H1 (cell line): Measurements from ENCODE around the gene CWF19L1. TPM values are rescaled to one million over a fixed set of nuclear protein-coding genes. Genes with fewer than 3 reads are reported as not detected.

ENCODE experiments used
- CTCF ChIA-PET: fragments of 300-600 bp; sonication (Branson Sonifier 250); formaldehyde crosslinking; loops from one replicate; lab custom pipeline; 2021; ENCODE audit not compliant: partially characterized antibody; lab: Charles Lee
- POLR2A ChIA-PET: fragments of 300-600 bp; sonication (Branson Sonifier 250); formaldehyde crosslinking; loops from one replicate; lab custom pipeline; 2021; ENCODE audit warnings: inconsistent platforms; ENCODE audit not compliant: partially characterized antibody; lab: Charles Lee
- DNase-seq, 2 experiments: peaks; one replicate each; pipeline versions ENCODE4 v3.0.0 to v3.0.0-alpha.2; 2010 to 2022; ENCODE audit warnings: low spot score in 2 of 2, low read depth in 1 of 2, mixed read lengths in 1 of 2
- FAIRE-seq: peaks from 2 replicates; lab custom pipeline; 2011; peaks lifted over from hg19 to GRCh38; lab: Jason Lieb, UNC
- H2AFZ ChIP-seq: 2 replicates; pipeline ENCODE4 v1.8.1; 2012; ENCODE audit warnings: low read length, inconsistent platforms
- H2AK5ac ChIP-seq: 2 replicates; pipeline ENCODE4 v1.6.1; 2013; ENCODE audit warnings: low read depth, low read length
- H2BK120ac ChIP-seq: replicated peaks from 2 replicates; pipeline ENCODE3; 2013; ENCODE audit warnings: low read depth, low read length, inconsistent platforms
- H2BK12ac ChIP-seq: 2 replicates; pipeline ENCODE4 v1.6.1; 2013; ENCODE audit warnings: low read depth, low read length
- H2BK15ac ChIP-seq: 2 replicates; pipeline ENCODE4 v1.6.1; 2013; ENCODE audit warnings: low read length
- H2BK20ac ChIP-seq: 2 replicates; pipeline ENCODE4 v1.6.1; 2013; ENCODE audit warnings: low read length
- H2BK5ac ChIP-seq: 2 replicates; pipeline ENCODE4 v1.6.1; 2013; ENCODE audit warnings: low read depth, low read length
- H3K14ac ChIP-seq: 2 replicates; pipeline ENCODE4 v1.6.1; 2013; ENCODE audit warnings: inconsistent platforms; ENCODE audit not compliant: insufficient read length
- H3K18ac ChIP-seq: 2 replicates; pipeline ENCODE4 v1.6.1; 2013; ENCODE audit warnings: low read length; ENCODE audit errors: extremely low read depth
- H3K23ac ChIP-seq: 2 replicates; pipeline ENCODE4 v1.6.1; 2013; ENCODE audit warnings: inconsistent platforms; ENCODE audit not compliant: insufficient read length
- H3K23me2 ChIP-seq: 2 replicates; pipeline ENCODE4 v1.6.1; 2013; ENCODE audit warnings: low read depth, low read length
- H3K27ac ChIP-seq: 2 replicates; pipeline ENCODE4 v1.6.1; 2011; ENCODE audit warnings: low read depth, low read length, inconsistent platforms
- H3K27me3 ChIP-seq, 4 experiments: replicated peaks in 1 of 4; 1 replicate in 1 of 4; 2 replicates in 3 of 4; pipeline versions ENCODE4 v1.6.1 to v1.8.1; 2011 to 2013; ENCODE audit warnings: low read length in 3 of 4, mild to moderate bottlenecking in 3 of 4, inconsistent platforms in 2 of 4, mixed read lengths in 2 of 4, moderate library complexity in 1 of 4; ENCODE audit not compliant: control insufficient read depth in 3 of 4, insufficient read depth in 3 of 4; ENCODE audit errors: extremely low read depth in 1 of 4
- H3K36me3 ChIP-seq, 4 experiments: 2 replicates each; pipeline versions ENCODE4 v1.6.1 to v1.8.1; 2011 to 2013; ENCODE audit warnings: mild to moderate bottlenecking in 4 of 4, low read length in 3 of 4, moderate library complexity in 2 of 4, control low read depth in 1 of 4, inconsistent platforms in 1 of 4; ENCODE audit not compliant: insufficient read depth in 4 of 4, control insufficient read depth in 2 of 4
- H3K4ac ChIP-seq: replicated peaks from 2 replicates; pipeline ENCODE3; 2013; ENCODE audit warnings: low read length, low read depth, mixed read lengths, inconsistent platforms; ENCODE audit not compliant: insufficient read length
- H3K4me1 ChIP-seq, 4 experiments: replicated peaks in 1 of 4; 1 replicate in 1 of 4; 2 replicates in 3 of 4; pipeline versions ENCODE4 v1.6.1 to v1.8.1; 2011 to 2013; ENCODE audit warnings: low read length in 3 of 4, inconsistent platforms in 2 of 4, mixed read lengths in 1 of 4; ENCODE audit not compliant: insufficient read depth in 4 of 4, control insufficient read depth in 3 of 4
- H3K4me2 ChIP-seq, 2 experiments: 2 replicates each; pipeline versions ENCODE4 v1.6.1 to v1.8.1; 2011 to 2013; ENCODE audit warnings: low read depth in 2 of 2, low read length in 2 of 2, control low read depth in 1 of 2, inconsistent platforms in 1 of 2, mild to moderate bottlenecking in 1 of 2; ENCODE audit not compliant: insufficient read depth in 1 of 2
- H3K4me3 ChIP-seq, 4 experiments: fragments of 200-600, 300-600 bp in 1 of 4; sonication (generic), shearing (Covaris generic), sonication (Bioruptor Twin) in 1 of 4; 2 replicates each; pipeline versions ENCODE4 v1.5.1 to v1.8.1; 2011 to 2016; ENCODE audit warnings: low read length in 4 of 4, low read depth in 3 of 4, control low read depth in 2 of 4, inconsistent platforms in 2 of 4, mild to moderate bottlenecking in 2 of 4, mixed read lengths in 1 of 4, moderate library complexity in 1 of 4; ENCODE audit not compliant: insufficient read depth in 2 of 4; ENCODE audit errors: extremely low read depth in 1 of 4
- H3K56ac ChIP-seq: replicated peaks from 2 replicates; pipeline ENCODE3; 2013; ENCODE audit warnings: low read depth, mild to moderate bottlenecking, mixed read lengths, low read length, inconsistent platforms; ENCODE audit not compliant: insufficient read length
- H3K79me1 ChIP-seq: 2 replicates; pipeline ENCODE4 v1.6.1; 2013; ENCODE audit warnings: low read depth, low read length, control low read depth
- H3K79me2 ChIP-seq, 2 experiments: 2 replicates each; pipeline versions ENCODE4 v1.6.1 to v1.8.1; 2012 to 2013; ENCODE audit warnings: low read length in 2 of 2, mild to moderate bottlenecking in 2 of 2, inconsistent platforms in 1 of 2; ENCODE audit not compliant: insufficient read depth in 2 of 2, control insufficient read depth in 1 of 2
- H3K9ac ChIP-seq, 4 experiments: replicated peaks in 1 of 4; 1 replicate in 1 of 4; 2 replicates in 3 of 4; pipeline versions ENCODE4 v1.6.1 to v1.8.1; 2011 to 2013; ENCODE audit warnings: low read depth in 3 of 4, low read length in 3 of 4, control low read depth in 2 of 4, mild to moderate bottlenecking in 2 of 4, moderate library complexity in 2 of 4, inconsistent platforms in 1 of 4; ENCODE audit errors: extremely low read depth in 1 of 4
- H3K9me3 ChIP-seq, 2 experiments: 2 replicates each; pipeline versions ENCODE4 v1.6.1 to v1.8.1; 2012 to 2013; ENCODE audit warnings: mild to moderate bottlenecking in 2 of 2, moderate library complexity in 2 of 2, control low read depth in 1 of 2, inconsistent platforms in 1 of 2, low read depth in 1 of 2, low read length in 1 of 2, mixed read lengths in 1 of 2; ENCODE audit not compliant: insufficient read depth in 2 of 2
- H4K20me1 ChIP-seq, 2 experiments: replicated peaks in 1 of 2; 2 replicates each; pipeline versions ENCODE3 to v1.8.1; 2011 to 2013; ENCODE audit warnings: inconsistent platforms in 2 of 2, low read length in 2 of 2, mild to moderate bottlenecking in 1 of 2; ENCODE audit not compliant: insufficient read depth in 2 of 2, control insufficient read depth in 1 of 2
- H4K5ac ChIP-seq: 2 replicates; pipeline ENCODE4 v1.6.1; 2013; ENCODE audit warnings: low read length, low read depth, mixed read lengths, inconsistent platforms; ENCODE audit not compliant: insufficient read length
- H4K8ac ChIP-seq: 2 replicates; pipeline ENCODE4 v1.8.0; 2013; ENCODE audit warnings: mild to moderate bottlenecking, moderate library complexity, low read length, inconsistent platforms; ENCODE audit not compliant: insufficient read depth; ENCODE audit errors: extremely low read depth
- H4K91ac ChIP-seq: replicated peaks from 2 replicates; pipeline ENCODE3; 2013; ENCODE audit warnings: low read length, mixed read lengths, inconsistent platforms; ENCODE audit not compliant: insufficient read length
- CTBP2 ChIP-seq: IDR thresholded peaks from 2 replicates; pipeline ENCODE4 v1.7.0; 2011; ENCODE audit warnings: borderline replicate concordance, mild to moderate bottlenecking, moderate library complexity, mixed read lengths, low read length; ENCODE audit not compliant: insufficient read depth, insufficient read length
- WGBS, 2 experiments: shearing (Covaris generic) in 1 of 2; methylation state at CpG; one replicate each; pipeline versions ENCODE4 v1.1.6 to v1.1.7; 2013 to 2015; ENCODE audit warnings: low lambda C conversion rate in 2 of 2, mixed read lengths in 2 of 2, inconsistent platforms in 1 of 2, low coverage in 1 of 2, missing lambda C conversion rate in 1 of 2; ENCODE audit not compliant: insufficient replicate concordance in 2 of 2, insufficient coverage in 1 of 2, insufficient read length in 1 of 2; ENCODE audit errors: extremely low coverage in 1 of 2, missing lambda C conversion rate in 1 of 2; 5-methylcytosine and 5-hydroxymethylcytosine counted together
- polyA plus RNA-seq, 7 experiments: library from polyadenylated mRNA; depleted of rRNA in 3 of 7; stranded (reverse) in 5 of 7; unstranded in 2 of 7; fragments of >200 nt in 5 of 7; fragments of 200-250 nt in 2 of 7; gene quantifications; 1 replicate in 5 of 7; 2 replicates in 1 of 7; 4 replicates in 1 of 7; pipeline versions ENCODE4 v1.2.1 to v1.2.3, GENCODE V29; 2011 to 2013; ENCODE audit warnings: missing spikeins in 2 of 7, mixed read lengths in 2 of 7
- total RNA-seq: library from RNA; stranded (reverse); fragmentation: NEBNext Ultra II Directional; extraction: Animal tissue kit (Norgen Biotek cat#: 25700); gene quantifications from 2 replicates; pipeline ENCODE4 v1.2.1, GENCODE V29; 2021

The CWF19L1 gene
- total and polyA plus RNA-seq, 2 of the 8 experiments (the other 6 are each of a cell fraction or from before 2014, with no cell fraction given), result 11.1 to 29.9 TPM

- H3K9me3 ChIP-seq, result peaks cover 0 to 4% of the 10 kb centered on the region in 2 experiments; a peak in 2 of 4 replicates
- H4K20me1 ChIP-seq, result no peaks in the 10 kb centered on the region
- H2BK5ac ChIP-seq, result no peak overlapping the region
- H3K4me2 ChIP-seq, result no peak overlapping the region
- no peak overlapping the region for H3K56ac ChIP-seq
- no peak overlapping the region for H4K91ac ChIP-seq
- H2AFZ ChIP-seq, result no peak overlapping the region
- no peaks in the 10 kb centered on the region for H3K79me2 ChIP-seq
- no peak overlapping the region for H3K14ac ChIP-seq
- no peak overlapping the region for H3K9ac ChIP-seq
- DNase-seq, result no peak
- H2BK12ac ChIP-seq, result 0 out of 2 replicates have a peak overlapping the region, but pooled peaks have one; percentile 1
- POLR2A ChIA-PET, result interaction anchor here (1.1 to 2.9 kb wide), 3 partner anchors 10 to 50 kb away, joined by 4 to 20 read pairs (median 5); partner anchors contain the start of genes BLOC1S2 and SCD
- H3K18ac ChIP-seq, result peak overlapping the region; percentile 34; the same call in 1 of the 2 replicates
- TF ChIP-seq CTBP2, result no peak
- TF ChIP-seq, all 59 proteins: peak for 0
- no peak overlapping the region; the same call in 1 of the 2 replicates for H2BK15ac ChIP-seq
- no peak overlapping the region for H2BK120ac ChIP-seq
- H3K4ac ChIP-seq, result no peak overlapping the region
- H2AK5ac ChIP-seq, result no peak overlapping the region
- no peaks in the 10 kb centered on the region for H3K27me3 ChIP-seq
- no peaks in the 10 kb centered on the region for H3K79me1 ChIP-seq
- CTCF ChIA-PET, result interaction anchor here (0.7 to 1.5 kb wide), 4 partner anchors 9 to 74 kb away, joined by 3 to 4 read pairs (median 4); no protein-coding TSS in a partner anchor
- H4K8ac ChIP-seq, result no peak overlapping the region
- H3K23me2 ChIP-seq, result no peaks in the 10 kb centered on the region; the same call in 1 of the 2 replicates
- WGBS, 2 experiments, result 75% methylated on average over 9 of the region's 9 CpGs; no CpG with 5 or more reads in 1 of the 2 experiments
- H3K23ac ChIP-seq, result no peak overlapping the region
- no peak overlapping the region; the same call in 1 of the 2 replicates for H2BK20ac ChIP-seq
- no peak overlapping the region for H4K5ac ChIP-seq
- H3K4me3 ChIP-seq, result no peak overlapping the region
- H3K36me3 ChIP-seq, result no peaks in the 10 kb centered on the region
- no peak for FAIRE-seq
- no peak overlapping the region for H3K27ac ChIP-seq
- peaks cover 0 to 12% (median 7%) of the 10 kb centered on the region in 4 experiments; a peak in 4 of 7 replicates for H3K4me1 ChIP-seq
These were observed 29.8 kb upstream of the CWF19L1 start for GRCh38 chr10:100297242-100297641.
